Smooth muscle cell (in vitro differentiated cells): Measurements from ENCODE around the gene EBF4. TPM values are rescaled to one million over a fixed set of nuclear protein-coding genes. Genes with fewer than 3 reads are reported as not detected.
A peak's percentile ranks its signal among the peaks of the same experiment; 100 is the strongest.

ENCODE experiments used
- DNase-seq: peaks from one replicate; lab custom pipeline; 2025; ENCODE audit not compliant: unreplicated experiment; lab: John Stamatoyannopoulos, UW
- H2AFZ ChIP-seq: fragments of 200-600 bp; sonication (generic); 2 replicates; pipeline ENCODE4 v1.6.0; 2016; ENCODE audit warnings: antibody characterized with exemption, low read depth, mild to moderate bottlenecking
- H3F3A ChIP-seq: fragments of 200-600 bp; sonication (generic); 2 replicates; pipeline ENCODE4 v1.6.0; 2017; ENCODE audit warnings: antibody characterized with exemption, low read depth
- H3K27ac ChIP-seq: fragments of 200-600 bp; sonication (generic); 2 replicates; pipeline ENCODE4 v1.5.1; 2016; ENCODE audit warnings: low read depth, mild to moderate bottlenecking
- H3K27me3 ChIP-seq: fragments of 200-600 bp; sonication (generic); 2 replicates; pipeline ENCODE4 v1.6.1; 2016; ENCODE audit warnings: low read depth, mild to moderate bottlenecking
- H3K36me3 ChIP-seq: fragments of 200-600 bp; sonication (generic); 2 replicates; pipeline ENCODE4 v1.5.1; 2016; ENCODE audit warnings: low read depth
- H3K4me1 ChIP-seq: fragments of 200-600 bp; sonication (generic); 2 replicates; pipeline ENCODE4 v1.5.1; 2016; ENCODE audit warnings: low read depth
- H3K4me2 ChIP-seq: fragments of 200-600 bp; sonication (generic); 2 replicates; pipeline ENCODE4 v1.6.0; 2016; ENCODE audit warnings: mild to moderate bottlenecking
- H3K4me3 ChIP-seq: fragments of 200-600 bp; sonication (generic); 2 replicates; pipeline ENCODE4 v1.5.1; 2016; ENCODE audit warnings: mild to moderate bottlenecking
- H3K79me2 ChIP-seq: fragments of 200-600 bp; sonication (generic); 2 replicates; pipeline ENCODE4 v1.6.0; 2016; ENCODE audit warnings: low read depth, mild to moderate bottlenecking
- H3K9ac ChIP-seq: fragments of 200-600 bp; sonication (generic); 2 replicates; pipeline ENCODE4 v1.6.0; 2016; ENCODE audit warnings: low read depth
- H3K9me3 ChIP-seq: fragments of 200-600 bp; sonication (generic); replicated peaks from 2 replicates; pipeline ENCODE4 v1.5.1; 2016; ENCODE audit warnings: low read depth
- H4K20me1 ChIP-seq: fragments of 200-600 bp; sonication (generic); 2 replicates; pipeline ENCODE4 v1.6.0; 2016; ENCODE audit warnings: low read depth
- WGBS: methylation state at CpG from one replicate; pipeline ENCODE4 v1.1.7; 2016; ENCODE audit warnings: low lambda C conversion rate; 5-methylcytosine and 5-hydroxymethylcytosine counted together
- microRNA counts: library from miRNA; unstranded; fragments of <30 nt; microRNA quantifications from one replicate; lab custom pipeline; 2016
- microRNA-seq: library from miRNA; unstranded; fragments of <30 nt; microRNA quantifications from one replicate; pipeline ENCODE4, GENCODE V29; 2016; ENCODE audit warnings: borderline number of aligned reads
- polyA plus RNA-seq: library from polyadenylated mRNA; unstranded; fragments of >200 nt; fragmentation: Nextera tagmentation; extraction: Ambion mirVana; gene quantifications from 2 replicates; pipeline ENCODE4 v1.2.1, GENCODE V29; 2016
- small RNA-seq: library from RNA; depleted of rRNA; stranded (forward); fragments of <200 nt; gene quantifications from one replicate; pipeline ENCODE3, GENCODE V24; 2014
- total RNA-seq: library from RNA; depleted of rRNA; stranded (reverse); fragments of >200 nt; gene quantifications from 2 replicates; pipeline ENCODE4 v1.2.3, GENCODE V29; 2014
- TF ChIP-seq, protein P1 (sequence below): fragments of 200-600 bp; sonication (generic); IDR thresholded peaks from 2 replicates; pipeline ENCODE4 v1.5.1; 2017; ENCODE audit warnings: borderline replicate concordance, mild to moderate bottlenecking, antibody characterized with exemption; ENCODE audit not compliant: insufficient read depth, poor library complexity, severe bottlenecking

EBF4 gene
- total and polyA plus RNA-seq, 2 experiments from 2014 or later = 8.2 to 19.0 TPM

DNA sequence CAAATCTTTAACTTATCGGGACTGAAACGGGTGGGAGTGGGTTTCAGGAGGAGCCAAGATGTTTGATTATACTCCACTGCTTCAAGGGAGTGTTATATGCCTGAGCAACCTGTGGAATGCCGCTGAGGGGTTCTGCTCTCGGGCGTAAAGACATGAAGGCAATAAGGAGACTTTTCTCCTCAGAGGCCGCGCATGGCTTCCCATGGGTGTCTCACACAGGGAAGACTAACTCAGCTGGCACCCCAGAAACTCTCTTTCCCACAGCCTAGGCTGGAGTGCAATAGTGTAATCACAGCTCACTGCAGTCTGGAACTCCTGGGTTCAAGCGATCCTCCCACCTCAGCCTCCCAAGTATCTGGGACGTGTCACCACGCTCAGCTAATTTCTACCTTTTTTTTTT lies 117.1 kb downstream of the EBF4 start:
- Histone ChIP-seq H3K4me3 (no peak overlapping the region), H3K4me1 (peaks cover 3% of the 10 kb centered on the region), H4K20me1 (no peaks in the 10 kb centered on the region), H3F3A (peaks cover 8% of the 10 kb centered on the region), H3K27ac (no peak overlapping the region), H2AFZ (no peak overlapping the region), H3K79me2 (no peaks in the 10 kb centered on the region), H3K36me3 (no peaks in the 10 kb centered on the region), H3K27me3 (peaks cover 8% of the 10 kb centered on the region), H3K9me3 (no peaks in the 10 kb centered on the region), H3K4me2 (no peak overlapping the region), H3K9ac (no peak overlapping the region)
- 94% methylated on average over 10 of the region's 10 CpGs for WGBS
- TF ChIP-seq, protein P1, sequence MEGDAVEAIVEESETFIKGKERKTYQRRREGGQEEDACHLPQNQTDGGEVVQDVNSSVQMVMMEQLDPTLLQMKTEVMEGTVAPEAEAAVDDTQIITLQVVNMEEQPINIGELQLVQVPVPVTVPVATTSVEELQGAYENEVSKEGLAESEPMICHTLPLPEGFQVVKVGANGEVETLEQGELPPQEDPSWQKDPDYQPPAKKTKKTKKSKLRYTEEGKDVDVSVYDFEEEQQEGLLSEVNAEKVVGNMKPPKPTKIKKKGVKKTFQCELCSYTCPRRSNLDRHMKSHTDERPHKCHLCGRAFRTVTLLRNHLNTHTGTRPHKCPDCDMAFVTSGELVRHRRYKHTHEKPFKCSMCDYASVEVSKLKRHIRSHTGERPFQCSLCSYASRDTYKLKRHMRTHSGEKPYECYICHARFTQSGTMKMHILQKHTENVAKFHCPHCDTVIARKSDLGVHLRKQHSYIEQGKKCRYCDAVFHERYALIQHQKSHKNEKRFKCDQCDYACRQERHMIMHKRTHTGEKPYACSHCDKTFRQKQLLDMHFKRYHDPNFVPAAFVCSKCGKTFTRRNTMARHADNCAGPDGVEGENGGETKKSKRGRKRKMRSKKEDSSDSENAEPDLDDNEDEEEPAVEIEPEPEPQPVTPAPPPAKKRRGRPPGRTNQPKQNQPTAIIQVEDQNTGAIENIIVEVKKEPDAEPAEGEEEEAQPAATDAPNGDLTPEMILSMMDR = no peak
- no peak for DNase-seq

MicroRNAs encoded within 50 kb of the gene (microRNA counts, 767-probe panel; counts per million panel counts)
- microRNA hsa-miR-1292 (lab: Ali Mortazavi, UCI) = 183 counts per million

Small RNA genes lying within 50 kb of the gene (microRNA-seq; reads per million reads assigned to microRNA genes)
- 26.3 reads per million, percentile 34 among the genes with 10 or more reads in this experiment for gene MIR1292

Small RNA genes lying within 50 kb of the gene (small RNA-seq; reads per million reads assigned to genes)
- gene SNORA51 = not detected
- gene SNORD110 = not detected
- gene SNORD56 = not detected
- gene SNORD57 = not detected
- gene SNORD86 = not detected

Other genes with a start within 250 kb of the EBF4 start
- 245 and 250 TPM in 2 replicates for gene SNRPB, start 222.0 kb upstream of the EBF4 start, total RNA-seq
- 281 and 296 TPM in 2 replicates for gene SNRPB, start 222.0 kb upstream of the EBF4 start, polyA plus RNA-seq
- 2.3 and 5.0 TPM in 2 replicates for gene ZNF343, start 183.9 kb upstream of the EBF4 start, total RNA-seq
- 4.3 and 5.0 TPM in 2 replicates for gene ZNF343, start 183.9 kb upstream of the EBF4 start, polyA plus RNA-seq
- gene TMC2, start 156.2 kb upstream of the EBF4 start, total RNA-seq = not detected in 2 replicates
- not detected in 2 replicates for gene TMC2, start 156.2 kb upstream of the EBF4 start, polyA plus RNA-seq
- gene NOP56, start 40.1 kb upstream of the EBF4 start, total RNA-seq = 99.2 and 108 TPM in 2 replicates
- 115 and 154 TPM in 2 replicates for gene NOP56, start 40.1 kb upstream of the EBF4 start, polyA plus RNA-seq
- gene IDH3B, start 28.6 kb upstream of the EBF4 start, total RNA-seq = 64.2 and 72.3 TPM in 2 replicates
- gene IDH3B, start 28.6 kb upstream of the EBF4 start, polyA plus RNA-seq = 89.6 and 122 TPM in 2 replicates
- 40.2 and 54.0 TPM in 2 replicates for gene CPXM1, start 107.8 kb downstream of the EBF4 start, total RNA-seq
- 74.8 and 99.3 TPM in 2 replicates for gene CPXM1, start 107.8 kb downstream of the EBF4 start, polyA plus RNA-seq
- gene C20orf141, start 122.2 kb downstream of the EBF4 start, total RNA-seq = not detected in 2 replicates
- gene C20orf141, start 122.2 kb downstream of the EBF4 start, polyA plus RNA-seq = 0.44 TPM in 1 of 2 replicates, not detected in the other
- gene TMEM239, start 123.6 kb downstream of the EBF4 start, total RNA-seq = not detected in 2 replicates
- not detected in 2 replicates for gene TMEM239, start 123.6 kb downstream of the EBF4 start, polyA plus RNA-seq
- 18.7 and 24.2 TPM in 2 replicates for gene PCED1A, start 147.9 kb downstream of the EBF4 start, total RNA-seq
- gene PCED1A, start 147.9 kb downstream of the EBF4 start, polyA plus RNA-seq = 43.7 and 46.7 TPM in 2 replicates
- 26.3 and 30.2 TPM in 2 replicates for gene VPS16, start 148.0 kb downstream of the EBF4 start, total RNA-seq
- 32.4 and 36.9 TPM in 2 replicates for gene VPS16, start 148.0 kb downstream of the EBF4 start, polyA plus RNA-seq
- gene PTPRA, start 180.7 kb downstream of the EBF4 start, total RNA-seq = 48.9 and 66.1 TPM in 2 replicates
- gene PTPRA, start 180.7 kb downstream of the EBF4 start, polyA plus RNA-seq = 35.3 and 38.4 TPM in 2 replicates